ENCODE data around the gene TOB2.
"Not testable (repeated sequence)": the region's sequence is repeated elsewhere in the genome, so short reads cannot be mapped to it uniquely, and the experiment has no call there.

Gene TOB2

GRCh38 chr22:41429232-41429950 is 17.2 kb downstream of the TOB2 start:
- DNase-seq (ENCODE audit: low spot score), result peak; percentile 64

- DNase-seq (ENCODE audit: low spot score), result no peak
Measured at GRCh38 chr22:41425660-41426365, 20.8 kb downstream of the TOB2 start.

GRCh38 chr22:41418717-41419116 is 27.9 kb downstream of the TOB2 start:
- no peak for DNase-seq (ENCODE audit: low spot score)

GRCh38 chr22:41417622-41418390 is 28.8 kb downstream of the TOB2 start:
- DNase-seq (ENCODE audit: low spot score), result peak; percentile 99

- no peak for DNase-seq (ENCODE audit: low spot score)
Measured at GRCh38 chr22:41415554-41415953, 31.0 kb downstream of the TOB2 start.

- DNase-seq (ENCODE audit: low spot score), result peak; percentile 75
Measured at GRCh38 chr22:41411021-41411851, 35.4 kb downstream of the TOB2 start.

GRCh38 chr22:41410311-41410751 is 36.3 kb downstream of the TOB2 start:
- no peak for DNase-seq (ENCODE audit: low spot score)

GRCh38 chr22:41408665-41409064 is 37.9 kb downstream of the TOB2 start:
- no peak for DNase-seq (ENCODE audit: low spot score)

GRCh38 chr22:41407433-41407832 is 39.2 kb downstream of the TOB2 start:
- no peak for DNase-seq (ENCODE audit: low spot score)

- no peak for DNase-seq (ENCODE audit: low spot score)
Measured at GRCh38 chr22:41406410-41406809, 40.2 kb downstream of the TOB2 start.

GRCh38 chr22:41405588-41405987 is 41.0 kb downstream of the TOB2 start:
- DNase-seq (ENCODE audit: low spot score), result no peak

- peak; percentile 99 for DNase-seq (ENCODE audit: low spot score)
Measured at GRCh38 chr22:41403532-41404318, 42.9 kb downstream of the TOB2 start.

GRCh38 chr22:41402851-41403250 is 43.8 kb downstream of the TOB2 start:
- DNase-seq (ENCODE audit: low spot score), result not testable (repeated sequence)

- DNase-seq (ENCODE audit: low spot score), result peak; percentile 95
Measured at GRCh38 chr22:41401781-41402648, 44.6 kb downstream of the TOB2 start.

GRCh38 chr22:41398921-41399320 is 47.7 kb downstream of the TOB2 start:
- DNase-seq (ENCODE audit: low spot score), result no peak

- DNase-seq (ENCODE audit: low spot score), result no peak
Measured at GRCh38 chr22:41397143-41397811, 49.3 kb downstream of the TOB2 start.

- DNase-seq (ENCODE audit: low spot score), result no peak
Measured at GRCh38 chr22:41395531-41396240, 50.9 kb downstream of the TOB2 start.

- DNase-seq (ENCODE audit: low spot score), result no peak
Measured at GRCh38 chr22:41394012-41394356, 52.6 kb downstream of the TOB2 start.

GRCh38 chr22:41387341-41387740 is 59.3 kb downstream of the TOB2 start:
- no peak for DNase-seq (ENCODE audit: low spot score)
